HG03097 (cell line): ENCODE results near the gene FAM163B.

Experiments used
- ATAC-seq: cut with Tn5 transposase; IDR thresholded peaks from one replicate; pipeline ENCODE4 v1.9.1; 2021; ENCODE audit not compliant: unreplicated experiment, low FRiP score

The FAM163B gene

GRCh38 chr9:133603135-133603927 lies 5.9 kb downstream of the FAM163B start:
- no peak for ATAC-seq

DNA sequence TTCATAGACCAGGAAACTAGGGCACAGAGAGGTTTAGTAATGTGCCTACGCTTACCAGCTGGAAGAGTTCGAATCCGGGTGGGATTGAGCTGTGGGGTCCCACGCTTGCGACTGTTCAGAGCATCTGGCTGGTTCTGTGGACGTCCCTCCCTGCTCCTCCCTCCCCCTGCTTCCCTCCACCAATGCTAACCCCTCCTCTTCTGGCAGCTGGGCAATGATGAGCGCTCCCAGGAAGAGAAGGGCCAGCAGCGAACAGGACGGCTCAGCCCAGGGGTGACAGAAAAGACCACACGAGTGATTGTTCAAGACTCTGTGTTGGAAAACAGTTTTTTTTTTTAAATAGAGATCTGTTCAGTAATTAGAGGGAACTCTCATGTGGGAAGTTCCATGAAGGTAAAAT lies 6.9 kb downstream of the FAM163B start:
- ATAC-seq = no peak

GRCh38 chr9:133601746-133602145 lies 7.4 kb downstream of the FAM163B start:
- ATAC-seq = no peak

DNA sequence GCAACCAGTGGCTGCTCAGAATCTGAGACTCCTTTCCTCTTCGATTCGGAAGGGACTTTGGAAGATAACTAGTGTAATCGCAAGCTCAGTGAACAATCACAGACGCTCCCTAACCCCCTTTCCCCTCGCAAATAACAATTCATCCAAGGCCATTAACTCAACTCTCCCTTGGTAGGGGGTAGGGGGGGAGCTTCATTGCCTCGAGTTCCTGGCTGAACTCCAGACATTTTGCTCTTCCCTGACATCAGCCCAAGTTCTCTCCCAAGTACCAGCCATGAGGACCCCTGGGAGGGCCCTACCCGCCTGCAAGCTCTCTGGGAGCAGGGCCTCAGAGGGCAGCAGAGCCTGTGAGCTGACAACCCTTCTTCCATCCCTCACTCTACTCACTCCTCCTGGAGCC lies 8.4 kb downstream of the FAM163B start:
- no peak for ATAC-seq

GRCh38 chr9:133599470-133600173 lies 9.6 kb downstream of the FAM163B start:
- ATAC-seq = no peak

- no peak for ATAC-seq
These were observed 10.2 kb downstream of the FAM163B start for GRCh38 chr9:133598978-133599377.

- ATAC-seq = no peak
These were observed 11.8 kb downstream of the FAM163B start for GRCh38 chr9:133597316-133597957.

DNA sequence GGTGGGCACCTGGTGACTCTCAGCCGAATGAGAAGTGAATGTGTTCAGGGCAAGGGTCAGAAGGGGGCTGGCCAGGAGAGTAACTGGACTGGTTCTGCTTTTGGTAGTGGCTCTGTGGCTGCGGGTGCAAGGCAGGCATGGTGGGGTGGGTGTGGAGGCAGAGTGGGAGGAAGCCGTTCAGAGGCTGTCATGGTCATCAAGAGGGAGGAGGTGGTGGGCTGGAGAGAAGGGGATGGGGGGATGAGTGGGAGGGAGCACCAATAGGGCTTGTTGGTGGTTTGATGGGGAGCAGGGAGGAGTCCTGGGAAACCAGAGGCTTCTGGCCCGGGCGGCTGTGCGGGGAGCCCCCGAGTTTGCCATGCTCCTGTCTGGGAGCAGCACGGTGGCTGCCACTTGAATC lies 13.3 kb downstream of the FAM163B start:
- no peak for ATAC-seq

DNA sequence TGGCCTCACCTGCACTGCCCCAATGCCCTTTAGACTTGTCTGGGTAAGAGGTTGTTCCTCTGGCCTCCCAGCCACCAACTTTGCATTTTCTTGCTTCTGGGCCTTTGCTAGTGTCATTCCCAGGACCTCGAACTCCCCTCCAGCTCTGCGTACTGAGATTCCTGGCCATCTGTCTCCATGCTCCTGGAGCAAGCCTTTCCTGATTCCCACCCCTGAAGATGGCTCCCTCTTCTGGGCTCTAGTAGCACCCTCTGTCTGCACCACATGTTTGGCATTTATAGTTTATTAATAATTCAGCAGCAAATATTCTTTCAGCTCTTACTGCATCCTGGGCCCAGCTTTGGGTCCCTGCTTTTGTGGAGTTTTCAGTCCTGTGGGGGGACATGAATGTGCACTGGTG lies 14.9 kb downstream of the FAM163B start:
- ATAC-seq = no peak

DNA sequence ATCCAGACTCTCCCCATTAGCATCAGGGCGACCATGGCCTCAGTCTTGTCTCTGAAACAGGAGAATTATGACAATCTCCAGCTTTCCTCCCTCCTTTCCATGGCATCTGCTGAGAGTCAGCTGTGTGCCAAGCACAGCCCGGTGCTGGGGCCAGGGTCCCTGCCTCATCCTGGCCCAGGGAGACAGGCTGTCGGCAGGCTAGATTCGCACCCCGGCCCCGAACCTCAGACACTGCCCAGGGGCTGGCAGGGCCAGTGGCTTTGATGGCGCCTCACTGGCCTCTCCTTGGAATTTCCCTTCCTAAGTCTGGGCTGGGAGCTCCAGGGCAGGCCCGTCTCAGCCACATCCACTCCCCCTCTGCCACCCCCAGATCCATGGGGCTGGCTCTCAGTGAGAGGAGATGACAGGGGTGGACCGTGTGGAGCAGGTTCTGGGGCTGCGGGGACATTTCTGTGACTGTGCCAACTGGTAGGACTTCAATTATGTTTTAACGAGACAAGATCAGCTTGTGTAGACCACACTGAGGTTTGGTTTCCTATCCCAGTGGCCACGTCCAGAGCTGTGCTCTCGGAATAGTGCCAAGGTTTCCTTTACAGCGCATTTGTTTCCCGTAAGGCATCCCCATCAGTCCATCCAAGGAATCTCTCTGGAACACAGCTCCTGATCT lies 15.5 kb downstream of the FAM163B start:
- ATAC-seq = no peak

- ATAC-seq = no peak
These were observed 16.3 kb downstream of the FAM163B start for GRCh38 chr9:133592731-133593409.

DNA sequence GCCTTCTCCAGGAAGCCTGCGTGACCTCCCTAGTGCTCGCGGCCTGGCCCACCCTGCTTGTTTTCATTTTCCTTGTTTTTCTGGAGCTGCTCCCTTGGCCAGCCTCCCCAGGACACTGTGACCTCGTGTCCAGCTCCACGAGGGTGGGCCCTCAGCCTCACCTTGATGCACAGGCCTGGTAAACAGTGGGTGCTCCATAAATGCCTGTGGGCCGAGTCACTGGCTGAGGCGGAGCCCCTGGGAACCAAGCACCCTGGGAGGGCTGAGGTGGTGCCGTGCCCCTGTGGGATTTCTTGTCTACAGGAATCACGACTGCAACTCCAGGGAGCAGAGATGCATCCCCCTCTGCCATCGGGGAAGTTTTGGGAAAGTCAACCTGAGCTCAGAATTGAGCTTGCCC lies 17.2 kb downstream of the FAM163B start:
- ATAC-seq = no peak

GRCh38 chr9:133591116-133591910 lies 17.9 kb downstream of the FAM163B start:
- no peak for ATAC-seq

DNA sequence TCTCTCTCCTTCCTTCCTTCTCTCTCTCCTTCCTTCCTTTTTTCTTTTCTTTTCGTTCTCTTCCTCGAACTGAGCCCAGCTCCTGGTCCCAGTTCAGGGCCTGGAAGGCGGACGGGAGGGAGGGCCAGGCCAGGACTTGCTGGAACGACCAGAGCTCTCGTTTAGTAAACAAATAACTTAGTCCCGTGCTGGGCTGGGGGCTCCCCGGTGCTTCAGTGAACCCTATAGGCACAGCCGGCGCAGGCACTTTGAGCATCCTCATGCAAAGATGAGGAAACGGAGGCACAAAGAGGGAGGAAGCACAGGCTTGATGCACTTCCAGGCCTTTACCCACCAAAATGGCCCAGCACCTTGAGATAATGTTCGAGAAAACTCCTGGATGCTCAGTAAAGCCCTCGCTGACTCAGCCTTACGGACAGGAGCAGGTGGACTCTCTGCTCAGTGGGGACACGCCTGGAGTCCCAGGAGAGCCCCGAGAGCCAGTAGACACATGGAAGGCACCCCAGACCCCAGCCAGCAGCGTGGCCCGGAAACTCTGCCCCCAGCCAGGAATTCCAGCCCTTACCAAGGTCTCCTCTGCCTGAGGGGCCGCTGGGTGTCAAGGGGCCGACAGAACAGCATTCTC lies 18.8 kb downstream of the FAM163B start:
- ATAC-seq = no peak

GRCh38 chr9:133589454-133590227 lies 19.5 kb downstream of the FAM163B start:
- ATAC-seq = no peak

GRCh38 chr9:133587466-133587865 lies 21.7 kb downstream of the FAM163B start:
- no peak for ATAC-seq

GRCh38 chr9:133587051-133587450 lies 22.1 kb downstream of the FAM163B start:
- ATAC-seq = no peak

DNA sequence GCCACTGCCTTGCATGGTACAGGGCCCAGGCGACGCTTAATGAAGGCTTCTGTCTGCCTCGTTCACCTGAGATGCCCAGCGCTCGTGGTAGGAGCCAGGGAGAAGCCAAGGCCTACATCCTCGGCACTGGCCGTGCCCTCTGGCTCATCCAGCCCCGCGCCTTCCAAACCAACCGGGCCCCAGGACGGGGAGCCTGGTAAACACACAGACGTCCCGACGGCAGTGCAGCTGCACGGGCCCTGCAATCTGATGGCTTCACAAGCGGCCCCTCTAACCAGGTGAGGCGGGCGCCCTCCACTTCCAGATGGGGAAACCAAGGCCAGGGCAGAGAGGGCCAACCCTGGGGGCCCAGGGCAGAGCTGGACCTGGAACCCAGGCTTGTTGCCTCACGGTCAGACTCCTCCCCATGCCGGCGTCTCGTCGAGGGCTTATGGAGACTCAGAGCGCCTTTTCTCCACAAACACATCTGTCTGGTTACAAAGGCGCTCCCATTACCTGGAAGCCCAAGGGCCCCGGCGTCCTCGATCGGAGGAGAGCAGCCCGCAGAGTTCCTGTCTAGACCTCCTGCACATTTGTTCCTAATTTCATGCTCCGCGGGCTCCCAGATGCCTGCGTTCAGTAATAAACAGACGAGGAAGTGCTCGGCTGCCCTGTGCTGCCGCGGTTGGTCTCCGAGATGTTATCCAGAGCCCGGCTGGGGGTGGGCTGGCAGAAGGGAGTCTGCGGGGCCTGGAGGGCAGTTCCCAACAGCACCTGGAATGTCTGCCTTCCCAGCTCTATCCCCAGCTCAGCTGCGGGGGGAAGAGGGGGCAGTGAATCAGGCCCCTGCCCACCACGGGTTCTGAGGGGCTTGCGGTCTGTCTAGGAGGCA lies 23.5 kb downstream of the FAM163B start:
- ATAC-seq = no peak
